Diencephalon (tissue), 1 donor: ENCODE data around the gene MEP1A. TPM values are rescaled to one million over a fixed set of nuclear protein-coding genes. Genes with fewer than 3 reads are reported as not detected.

ENCODE experiments used
- total RNA-seq: library from RNA; depleted of rRNA; stranded (reverse); fragments of >200 nt; gene quantifications from one replicate; pipeline ENCODE4 v1.2.3, GENCODE V29; 2014

MEP1A gene
- total RNA-seq: not detected

DNA sequence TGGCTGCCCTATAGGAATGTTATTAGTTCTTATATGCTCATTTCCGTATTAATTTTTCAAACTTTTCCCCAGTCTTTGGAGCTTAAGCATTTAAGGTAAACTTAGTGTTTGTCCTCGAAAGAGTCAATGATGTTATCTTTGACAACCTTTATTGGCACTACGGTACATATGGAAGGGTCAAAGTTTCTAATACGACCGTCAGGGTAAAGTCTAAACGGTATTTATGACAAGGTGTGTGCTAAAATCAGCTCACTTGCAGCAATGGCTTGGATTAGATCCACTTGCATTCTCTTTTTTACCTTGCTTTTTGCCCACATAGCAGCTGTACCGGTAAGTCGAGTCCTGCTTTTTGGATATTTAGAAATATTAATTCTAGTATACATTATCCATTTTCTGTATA, at the start of gene MEP1A:
TSS of gene MEP1A (plus strand) at position 252 of the 400 bp plus-strand sequence. CDS start at position 262, 10 bp downstream.

DNA sequence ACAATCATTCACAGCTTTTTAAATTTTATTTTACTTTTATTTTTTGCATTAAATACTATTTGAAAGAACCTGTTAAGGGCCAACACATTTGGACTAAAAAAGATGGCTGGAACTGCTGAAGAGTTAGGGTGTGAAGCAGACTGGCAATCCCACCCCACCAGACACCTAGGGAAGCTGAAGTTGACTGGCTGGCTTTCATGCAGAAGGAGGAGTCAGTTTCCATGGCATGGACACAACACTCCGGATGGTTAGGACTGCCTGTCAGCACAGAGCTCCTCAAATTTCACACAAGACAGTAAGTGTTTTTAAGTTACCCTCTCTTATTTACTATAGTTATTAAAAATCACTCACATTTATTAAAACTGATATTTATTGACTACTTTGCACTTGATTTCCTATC, 46.5 kb upstream of the MEP1A start, which contains the start of gene ANKRD66:
TSS of gene ANKRD66 (plus strand) at position 238 of the 400 bp plus-strand sequence. CDS start 5,016 bp downstream, outside the sequence.

Other genes starting within 250 kb of the MEP1A start
- gene CYP39A1, start 140.6 kb upstream of the MEP1A start, total RNA-seq: 3.7 TPM
- 32.1 TPM for gene SLC25A27, start 140.4 kb upstream of the MEP1A start, total RNA-seq
- gene TDRD6, start 105.5 kb upstream of the MEP1A start, total RNA-seq: 0.46 TPM
- gene PLA2G7, start 58.0 kb upstream of the MEP1A start, total RNA-seq: 4.6 TPM
- gene ANKRD66, start 46.5 kb upstream of the MEP1A start, total RNA-seq: 3.5 TPM
- gene ADGRF5, start 128.5 kb downstream of the MEP1A start, total RNA-seq: 9.9 TPM
- under 0.01 TPM for gene ADGRF1, start 248.9 kb downstream of the MEP1A start, total RNA-seq